GM23338 (cell line): Measurements from ENCODE around the gene KLHL25. TPM values are rescaled to one million over a fixed set of nuclear protein-coding genes. Genes with fewer than 3 reads are reported as not detected.

Source experiments
- ATAC-seq: fragments of 200-7000 bp; cut with Tn5 transposase; 3 replicates; pipeline ENCODE4 v1.9.1; 2020
- DNase-seq: peaks from one replicate; pipeline ENCODE4 v3.0.0-alpha.2; 2015; ENCODE audit warnings: low spot score
- H2AFZ ChIP-seq: fragments of 200-600 bp; sonication (generic); 2 replicates; pipeline ENCODE4 v1.8.0; 2016; ENCODE audit warnings: antibody characterized with exemption, mild to moderate bottlenecking, moderate library complexity
- H3F3A ChIP-seq: fragments of 200-600 bp; sonication (generic); replicated peaks from 2 replicates; pipeline ENCODE4 v1.8.0; 2017; ENCODE audit warnings: antibody characterized with exemption, mixed run types, low read depth
- H3K27ac ChIP-seq: fragments of 200-600 bp; sonication (generic); 2 replicates; pipeline ENCODE4 v1.6.1; 2016; ENCODE audit warnings: low read depth
- H3K27me3 ChIP-seq: fragments of 200-600 bp; sonication (generic); 2 replicates; pipeline ENCODE4 v1.8.0; 2016; ENCODE audit warnings: mild to moderate bottlenecking, mixed run types, moderate library complexity; ENCODE audit not compliant: insufficient read depth
- H3K36me3 ChIP-seq: fragments of 200-600 bp; sonication (generic); 2 replicates; pipeline ENCODE4 v1.8.0; 2016; ENCODE audit warnings: mild to moderate bottlenecking; ENCODE audit not compliant: insufficient read depth
- H3K4me1 ChIP-seq: fragments of 200-600 bp; sonication (generic); 2 replicates; pipeline ENCODE4 v1.8.0; 2016; ENCODE audit warnings: mild to moderate bottlenecking, moderate library complexity; ENCODE audit not compliant: insufficient read depth
- H3K4me2 ChIP-seq: fragments of 200-600 bp; sonication (generic); 2 replicates; pipeline ENCODE4 v1.7.1; 2017; ENCODE audit warnings: mixed run types
- H3K4me3 ChIP-seq: fragments of 200-600 bp; sonication (generic); 2 replicates; pipeline ENCODE4 v1.6.1; 2016; ENCODE audit warnings: mixed run types
- H3K79me2 ChIP-seq: fragments of 200-600 bp; sonication (generic); replicated peaks from 2 replicates; pipeline ENCODE4 v1.8.0; 2017; ENCODE audit warnings: mild to moderate bottlenecking; ENCODE audit not compliant: insufficient read depth
- H3K9me2 ChIP-seq: fragments of 200-600 bp; sonication (generic); 2 replicates; pipeline ENCODE4 v1.8.0; 2017; ENCODE audit not compliant: insufficient read depth
- H4K20me1 ChIP-seq: fragments of 200-600 bp; sonication (generic); replicated peaks from 2 replicates; pipeline ENCODE4 v1.8.0; 2017; ENCODE audit warnings: mild to moderate bottlenecking; ENCODE audit not compliant: insufficient read depth
- H3K27ac Mint-ChIP-seq: 2 replicates; pipeline ENCODE4 v1.8.0; 2020; ENCODE audit warnings: inconsistent platforms, mild to moderate bottlenecking, moderate library complexity, mixed read lengths
- H3K27me3 Mint-ChIP-seq: 3 replicates; pipeline ENCODE4 v1.8.0; 2022; ENCODE audit warnings: low read depth, mild to moderate bottlenecking, moderate library complexity, mixed read lengths, inconsistent platforms; ENCODE audit not compliant: insufficient read depth, poor library complexity
- H3K36me3 Mint-ChIP-seq: 3 replicates; pipeline ENCODE4 v1.8.0; 2021; ENCODE audit warnings: low read depth, mild to moderate bottlenecking, inconsistent platforms, moderate library complexity, mixed read lengths
- H3K4me1 Mint-ChIP-seq: 3 replicates; pipeline ENCODE4 v1.8.0; 2020; ENCODE audit warnings: mild to moderate bottlenecking, inconsistent platforms, mixed read lengths
- H3K4me3 Mint-ChIP-seq: 3 replicates; pipeline ENCODE4 v1.8.0; 2021; ENCODE audit warnings: moderate library complexity, mild to moderate bottlenecking, inconsistent platforms, mixed read lengths
- H3K9me3 Mint-ChIP-seq: 3 replicates; pipeline ENCODE4 v1.8.0; 2020; ENCODE audit warnings: moderate library complexity, mild to moderate bottlenecking, inconsistent platforms, mixed read lengths
- CREB1 ChIP-seq: fragments of 250-450 bp; sonication (Bioruptor Pico); IDR thresholded peaks from 2 replicates; pipeline ENCODE4 v1.5.0; 2020; ENCODE audit warnings: low read depth, mild to moderate bottlenecking, moderate library complexity
- CTCF ChIP-seq, 2 experiments: fragments of 200-600 bp in 1 of 2; sonication (generic) in 1 of 2; conservative IDR thresholded peaks; 2 replicates each; pipeline versions ENCODE4 v1.5.1 to v1.6.1; 2016 to 2017; ENCODE audit warnings: antibody characterized with exemption in 2 of 2, low read depth in 2 of 2, mild to moderate bottlenecking in 2 of 2, moderate library complexity in 1 of 2
- ETS1 ChIP-seq: IDR thresholded peaks from 2 replicates; pipeline ENCODE4 v1.6.1; 2016; ENCODE audit warnings: antibody characterized with exemption
- EZH2phosphoT487 ChIP-seq: fragments of 200-600 bp; sonication (generic); IDR thresholded peaks from one replicate; pipeline ENCODE4 v1.8.1; 2018; ENCODE audit warnings: antibody characterized with exemption; ENCODE audit not compliant: unreplicated experiment
- NANOG ChIP-seq: IDR thresholded peaks from 2 replicates; pipeline ENCODE4 v1.6.1; 2016; ENCODE audit warnings: antibody characterized with exemption, borderline replicate concordance
- POLR2AphosphoS5 ChIP-seq: IDR thresholded peaks from 2 replicates; pipeline ENCODE4 v1.6.1; 2016; ENCODE audit warnings: antibody characterized with exemption, low read depth
- REST ChIP-seq: IDR thresholded peaks from one replicate; pipeline ENCODE4 v1.6.1; 2018; ENCODE audit warnings: antibody characterized with exemption; ENCODE audit not compliant: unreplicated experiment
- STAT1 ChIP-seq: IDR thresholded peaks from one replicate; pipeline ENCODE4 v1.6.1; 2016; ENCODE audit warnings: antibody characterized with exemption; ENCODE audit not compliant: unreplicated experiment
- ZNF114 ChIP-seq: fragments of 250-450 bp; sonication (Bioruptor Pico); IDR thresholded peaks from 2 replicates; pipeline ENCODE4 v1.5.0; 2020; ENCODE audit warnings: mild to moderate bottlenecking, moderate library complexity
- polyA plus RNA-seq: library from polyadenylated mRNA; unstranded; fragments of >200 nt; fragmentation: Nextera tagmentation; extraction: Ambion mirVana; gene quantifications from 2 replicates; pipeline ENCODE4 v1.2.1, GENCODE V29; 2016
- total RNA-seq: library from RNA; depleted of rRNA; stranded (reverse); fragments of >200 nt; shearing (Covaris generic); gene quantifications from 2 replicates; pipeline ENCODE4 v1.2.3, GENCODE V29; 2014

The KLHL25 gene
- total and polyA plus RNA-seq, 2 experiments from 2014 or later = 5.2 to 28.5 TPM

- Mint-ChIP-seq H3K4me3 (no peak overlapping the region), H3K27me3 (peaks cover 4% of the 10 kb centered on the region), H3K36me3 (peaks cover 24% of the 10 kb centered on the region), H3K27ac (peak overlapping the region; percentile 68; the same call in 1 of the 2 replicates), H3K4me1 (peaks cover 27% of the 10 kb centered on the region), H3K9me3 (no peaks in the 10 kb centered on the region)
- H3K4me2 ChIP-seq = no peak overlapping the region
- TF ChIP-seq POLR2AphosphoS5 (no peak), CTCF (conservative IDR thresholded peaks at IDR 0.05; ENCODE audit: low read depth in 2 of 2) (no peak), REST (no peak)
- ATAC-seq (no peak), DNase-seq (no peak)
- H3F3A ChIP-seq = no peaks in the 10 kb centered on the region
- no peaks in the 10 kb centered on the region for H3K9me2 ChIP-seq
- no peaks in the 10 kb centered on the region for H3K27me3 ChIP-seq
- H3K36me3 ChIP-seq = no peaks in the 10 kb centered on the region
- no peaks in the 10 kb centered on the region for H3K4me1 ChIP-seq
- H2AFZ ChIP-seq = no peak overlapping the region
- H3K79me2 ChIP-seq = peaks cover 34% of the 10 kb centered on the region
- no peak overlapping the region for H3K27ac ChIP-seq
- no peak overlapping the region for H3K4me3 ChIP-seq
- H4K20me1 ChIP-seq = no peaks in the 10 kb centered on the region
Observed at GRCh38 chr15:85762756-85763127, 32.0 kb downstream of the KLHL25 start.

- Mint-ChIP-seq H3K4me1 (peaks cover 26% of the 10 kb centered on the region), H3K36me3 (peaks cover 23% of the 10 kb centered on the region), H3K27ac (peak overlapping the region; percentile 68; the same call in 1 of the 2 replicates), H3K4me3 (no peak overlapping the region), H3K27me3 (peaks cover 4% of the 10 kb centered on the region), H3K9me3 (no peaks in the 10 kb centered on the region)
- no peak overlapping the region for H3K4me3 ChIP-seq
- H3K36me3 ChIP-seq = no peaks in the 10 kb centered on the region
- H3F3A ChIP-seq = no peaks in the 10 kb centered on the region
- no peak overlapping the region for H3K4me2 ChIP-seq
- H3K27ac ChIP-seq = no peak overlapping the region
- H2AFZ ChIP-seq = no peak overlapping the region
- H3K79me2 ChIP-seq = peaks cover 28% of the 10 kb centered on the region
- H4K20me1 ChIP-seq = no peaks in the 10 kb centered on the region
- no peaks in the 10 kb centered on the region for H3K27me3 ChIP-seq
- ATAC-seq (no peak), DNase-seq (no peak)
- no peaks in the 10 kb centered on the region for H3K9me2 ChIP-seq
- H3K4me1 ChIP-seq = no peaks in the 10 kb centered on the region
- no peak for TF ChIP-seq STAT1
- TF ChIP-seq CREB1 (CRISPR knock-in tag) = no peak
- TF ChIP-seq ZNF114 (CRISPR knock-in tag) = no peak
- no peak for TF ChIP-seq CTCF (conservative IDR thresholded peaks at IDR 0.05; ENCODE audit: low read depth in 2 of 2)
- no peak for TF ChIP-seq NANOG
- TF ChIP-seq ETS1 = no peak
- TF ChIP-seq EZH2phosphoT487 = no peak
- TF ChIP-seq POLR2AphosphoS5 = no peak
Observed at GRCh38 chr15:85762039-85762755, 32.5 kb downstream of the KLHL25 start.
